Hindlimb muscle (tissue), 1 donor: ENCODE measurements around the gene FNBP1. TPM values are rescaled to one million over a fixed set of nuclear protein-coding genes. Genes with fewer than 3 reads are reported as not detected.
"Not testable (repeated sequence)": the region's sequence is repeated elsewhere in the genome, so short reads cannot be mapped to it uniquely, and the experiment has no call there.

Experiments used
- DNase-seq: peaks from one replicate; pipeline ENCODE4 v3.0.0-alpha.2; 2013
- polyA plus RNA-seq: library from polyadenylated mRNA; unstranded; fragments of 120-200 nt; gene quantifications from one replicate; pipeline ENCODE4 v1.2.1, GENCODE V29; 2013; ENCODE audit not compliant: insufficient read length

The FNBP1 gene
- polyA plus RNA-seq, 1 donor, result 19.8 TPM

DNA sequence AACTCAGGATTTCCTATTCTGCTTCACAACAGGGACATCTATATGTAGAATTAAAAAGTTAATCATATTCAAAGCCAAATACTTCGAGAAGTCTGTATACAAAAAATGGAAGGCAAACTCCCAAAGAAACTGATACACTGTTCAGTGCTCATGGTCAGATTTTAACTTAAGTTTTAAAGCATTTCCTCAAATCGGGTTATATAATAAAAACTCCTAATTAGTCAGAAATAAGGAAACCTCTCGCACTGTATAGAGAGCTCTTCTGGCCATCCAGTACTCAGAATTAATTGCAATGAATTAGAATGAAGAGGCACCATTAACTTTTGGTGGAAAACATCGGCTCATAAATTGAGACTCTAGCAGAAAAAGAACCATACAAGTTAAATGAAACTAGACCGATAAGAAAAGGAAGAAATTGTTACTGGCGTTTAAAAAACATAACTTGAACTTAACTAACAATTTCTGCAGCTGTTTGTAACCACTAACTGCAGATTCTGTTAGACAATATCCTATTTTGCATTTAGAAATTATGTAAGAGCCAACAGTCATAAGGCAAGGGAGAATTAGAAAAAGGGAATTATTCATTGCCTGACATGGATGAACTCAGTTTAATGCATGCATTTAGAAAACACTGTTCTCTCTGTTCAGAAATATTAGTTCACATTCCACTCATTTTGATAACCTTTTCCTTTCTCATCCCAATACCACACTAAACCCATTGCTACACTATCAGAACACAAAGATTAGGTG lies 96.6 kb downstream of the FNBP1 start:
- no peak for DNase-seq

DNA sequence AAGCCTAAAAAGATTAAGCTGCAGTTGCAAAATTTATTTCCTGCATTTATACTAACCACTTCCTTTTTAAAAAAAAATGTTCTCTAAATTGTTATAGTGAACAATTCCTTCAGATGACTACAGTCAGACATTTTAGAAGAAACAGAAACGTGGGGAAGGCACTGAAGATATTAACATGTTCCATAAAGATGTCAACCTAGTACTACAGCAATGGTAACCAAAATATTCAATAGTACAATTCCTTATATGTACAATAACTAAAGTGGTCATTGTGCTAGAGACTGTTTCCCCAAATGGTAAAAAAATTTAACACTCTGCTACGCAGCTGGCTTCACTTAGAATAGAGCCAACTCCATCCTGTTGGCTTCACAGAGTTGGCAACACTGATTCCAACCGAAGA lies 97.7 kb downstream of the FNBP1 start:
- no peak for DNase-seq

DNA sequence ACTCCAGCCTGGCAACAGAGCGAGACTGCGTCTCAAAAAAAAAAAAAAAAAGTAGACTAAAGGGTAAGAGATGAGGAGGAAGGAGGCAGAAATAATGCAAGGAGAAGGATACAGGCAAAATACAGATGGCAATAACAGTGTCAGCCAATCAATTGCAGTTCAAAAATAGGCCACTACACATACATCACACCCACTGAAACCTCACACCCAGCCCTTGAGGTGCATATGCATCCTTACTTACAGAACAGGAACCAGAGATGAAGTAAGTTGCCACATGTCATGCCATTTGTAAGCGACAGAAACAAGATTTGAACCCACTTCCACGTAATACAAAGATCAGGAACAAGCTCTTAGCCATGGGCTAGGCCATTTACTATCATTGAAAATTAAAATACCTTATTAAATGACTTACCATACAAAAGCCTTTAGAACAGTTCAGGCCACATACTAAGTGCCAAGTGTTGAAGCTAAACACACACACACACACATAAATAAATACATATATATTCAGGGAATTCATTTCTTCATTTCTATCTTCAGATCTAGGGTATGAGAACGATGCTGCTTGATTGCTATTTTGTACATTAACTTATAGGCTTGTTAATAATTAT lies 98.4 kb downstream of the FNBP1 start:
- no peak for DNase-seq

DNA sequence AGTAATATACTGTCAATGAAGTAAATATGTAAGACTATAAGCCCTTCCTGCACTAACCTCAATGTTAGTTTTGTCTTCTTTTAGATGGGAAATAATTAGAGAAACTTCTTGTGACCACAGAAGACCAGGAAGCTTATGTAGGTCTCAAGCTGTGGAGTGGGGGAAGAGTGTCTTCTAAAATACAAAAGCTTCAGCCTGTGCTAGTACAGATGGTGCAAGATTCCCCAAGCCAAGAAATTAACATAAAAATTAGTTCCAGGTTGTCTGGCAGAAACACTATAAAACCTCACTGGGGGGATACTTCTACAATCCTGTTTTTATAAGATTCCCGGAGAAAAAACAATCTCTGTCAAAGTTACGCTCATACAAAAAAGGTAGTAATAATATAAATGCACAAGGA lies 103.6 kb downstream of the FNBP1 start:
- no peak for DNase-seq

DNA sequence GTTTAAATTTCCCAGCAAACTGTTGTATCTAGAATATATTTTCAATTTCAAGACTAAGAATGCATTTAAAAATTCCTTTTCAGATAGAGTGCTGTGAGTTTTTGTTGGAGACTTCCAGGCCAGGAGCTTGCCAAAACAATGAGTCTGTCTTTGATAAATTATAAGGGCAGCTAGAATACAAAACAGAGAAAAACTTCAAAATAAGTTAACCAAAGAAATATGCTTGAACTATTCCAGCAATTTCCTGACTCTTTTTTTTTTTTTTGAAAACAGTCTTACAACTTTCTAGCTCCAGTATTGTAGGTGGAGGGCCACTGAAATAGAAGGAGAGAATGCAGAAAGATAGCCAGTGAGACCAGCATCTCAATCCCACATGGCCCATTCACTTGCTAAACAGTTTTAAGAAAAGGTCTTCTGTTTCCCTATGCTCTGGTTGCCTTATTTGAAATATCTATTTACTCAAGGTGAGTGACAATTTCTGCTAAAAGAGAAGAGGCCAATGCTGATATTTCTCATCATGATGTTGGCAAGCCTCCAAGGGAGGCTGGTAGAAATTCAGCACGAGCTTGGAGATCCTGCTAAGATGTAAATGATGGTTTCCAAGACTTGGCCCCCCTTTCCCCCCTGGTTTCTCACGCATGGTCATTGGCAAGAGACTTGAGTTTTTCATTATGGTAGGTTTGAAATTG lies 104.6 kb downstream of the FNBP1 start:
- peak; percentile 29 for DNase-seq

GRCh38 chr9:129937879-129938278 lies 105.1 kb downstream of the FNBP1 start:
- not testable (repeated sequence) for DNase-seq

DNA sequence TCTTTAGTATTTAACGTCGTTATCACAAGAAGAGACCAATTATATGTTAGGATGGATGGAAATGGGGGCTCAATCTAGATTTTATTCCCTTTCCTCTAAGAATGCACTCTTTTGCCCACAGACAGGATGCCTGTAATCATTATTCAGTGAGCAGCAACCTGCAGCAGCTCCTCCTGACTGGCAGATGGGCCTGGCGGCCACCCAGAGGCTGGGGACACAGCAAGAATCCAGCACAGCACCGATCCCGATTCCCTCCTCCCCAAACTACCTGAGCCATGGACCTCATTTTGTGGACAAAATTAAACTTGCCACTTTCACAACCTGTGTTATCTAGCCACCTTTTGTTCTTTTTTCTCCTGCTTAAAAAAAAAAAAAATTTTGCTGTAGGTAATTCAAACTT lies 106.8 kb downstream of the FNBP1 start:
- no peak for DNase-seq

DNA sequence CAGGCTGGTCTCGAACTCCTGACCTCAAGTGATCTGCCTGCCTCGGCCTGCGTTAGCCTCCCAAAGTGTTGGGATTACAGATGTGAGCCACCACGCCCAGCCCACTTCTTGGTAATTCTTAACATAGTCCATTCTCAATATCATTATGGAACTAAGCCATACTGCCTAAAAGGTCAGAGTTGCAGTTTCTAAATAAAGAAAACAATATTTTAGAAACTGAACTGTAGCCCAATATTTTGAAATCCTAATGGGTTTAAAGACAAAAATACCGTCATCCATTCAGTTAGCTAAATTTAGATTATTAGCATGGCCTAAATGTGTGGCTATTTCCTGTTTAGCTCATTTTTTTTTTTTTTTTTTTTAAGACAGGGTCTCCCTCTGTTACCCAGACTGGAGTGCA lies 108.2 kb downstream of the FNBP1 start:
- DNase-seq, result no peak

DNA sequence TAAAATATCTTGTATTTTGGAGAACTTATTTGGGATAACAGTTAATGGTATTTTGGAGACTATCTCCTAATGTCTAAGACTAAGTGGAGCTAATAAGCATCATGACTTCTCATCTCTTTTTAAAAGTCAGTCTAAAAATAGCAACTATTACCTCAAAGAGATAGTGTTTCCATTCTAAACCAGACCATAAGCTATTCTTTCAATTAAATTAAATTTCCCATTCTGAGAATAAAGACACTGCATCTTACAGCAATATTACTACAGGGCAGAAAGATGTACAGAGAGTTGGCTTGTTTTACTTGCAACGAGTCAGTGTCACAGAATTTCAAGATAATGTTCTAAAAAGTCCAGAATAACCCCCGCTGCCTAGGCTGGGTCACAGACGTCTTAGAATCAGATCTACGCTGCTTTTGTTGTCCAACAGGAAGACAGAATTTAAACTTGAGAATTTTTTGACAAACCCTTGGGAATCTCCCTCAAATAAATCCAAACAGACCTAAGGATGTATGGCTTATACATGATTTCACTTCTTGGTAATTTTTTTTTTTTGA lies 108.9 kb downstream of the FNBP1 start:
- DNase-seq, result peak; percentile 24

DNA sequence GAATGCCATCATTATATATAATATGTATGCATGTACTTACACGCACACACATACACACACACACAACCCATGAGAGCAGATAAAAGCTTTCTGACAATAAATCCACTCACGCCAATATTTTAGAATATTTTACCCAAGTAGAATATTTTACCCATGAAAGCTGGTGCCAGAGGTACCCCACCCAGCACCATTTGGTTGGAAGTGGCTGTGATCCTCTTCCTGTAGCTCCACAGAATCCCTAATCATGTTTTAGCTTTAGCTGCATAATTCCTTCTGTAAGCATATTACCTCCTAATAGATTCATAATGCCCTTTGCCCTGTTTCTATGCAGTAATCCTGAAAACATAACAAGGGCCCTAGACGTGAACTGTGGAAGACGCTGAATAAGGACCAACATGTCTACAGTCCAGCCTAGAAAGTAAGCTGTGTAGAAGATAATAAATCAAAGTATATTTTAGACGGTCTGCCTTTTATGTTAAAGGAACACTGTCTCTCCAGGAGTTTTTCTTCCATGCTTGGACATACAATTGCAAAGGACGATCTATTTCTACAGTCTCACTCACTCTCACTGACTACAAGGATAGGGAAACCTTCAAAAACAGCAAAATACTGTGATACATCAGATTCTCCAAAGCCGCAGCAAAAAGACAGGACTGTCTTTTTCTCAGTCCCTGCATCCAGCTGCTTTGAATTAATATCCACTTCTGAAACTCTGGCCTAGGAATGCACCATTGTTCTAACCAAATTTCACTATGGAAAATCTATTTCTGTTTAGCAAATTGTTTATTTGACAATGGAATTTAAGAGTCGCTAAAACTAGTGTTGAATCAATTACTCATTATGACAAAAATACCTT lies 109.6 kb downstream of the FNBP1 start:
- DNase-seq, result peak; percentile 37

DNA sequence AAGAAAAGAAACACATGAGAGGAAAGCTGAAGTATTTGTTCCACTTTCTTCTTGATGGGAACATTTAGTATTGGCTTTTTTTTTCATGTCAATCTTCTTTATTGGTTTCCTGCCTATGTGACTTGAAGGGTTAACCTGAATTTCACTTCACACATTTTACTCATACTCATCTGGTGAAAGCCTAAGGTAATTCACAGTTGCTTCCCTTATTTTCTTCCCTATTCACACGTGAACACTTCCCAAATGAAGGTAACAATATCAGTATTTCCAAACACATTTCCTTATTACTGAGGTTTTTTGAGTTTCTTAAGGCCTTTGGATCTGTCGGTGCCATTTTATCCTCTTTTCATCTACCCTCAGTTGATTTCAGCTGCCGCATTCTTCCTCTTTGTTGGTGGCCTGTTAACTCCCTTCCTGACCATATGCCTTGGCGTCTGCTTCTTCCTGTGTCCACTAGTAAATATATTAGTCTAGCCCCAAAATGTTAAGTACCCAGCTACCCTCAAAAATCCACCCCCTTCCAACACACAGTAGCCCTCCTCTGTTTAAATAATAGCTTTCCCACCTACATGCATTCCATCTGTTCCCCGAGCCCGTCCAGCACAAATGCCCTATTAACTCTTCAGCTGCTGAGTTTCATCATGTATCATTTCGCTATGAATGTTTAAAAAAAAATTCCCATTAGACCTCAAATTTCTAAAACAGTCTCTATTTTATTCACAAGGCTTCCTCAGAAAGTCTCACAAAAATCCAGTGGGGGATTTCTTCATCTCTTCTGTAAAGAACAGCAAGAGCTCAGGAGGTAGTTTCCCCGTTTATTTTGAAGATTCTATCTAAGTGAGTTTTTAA lies 110.5 kb downstream of the FNBP1 start:
- DNase-seq, result peak; percentile 22

DNA sequence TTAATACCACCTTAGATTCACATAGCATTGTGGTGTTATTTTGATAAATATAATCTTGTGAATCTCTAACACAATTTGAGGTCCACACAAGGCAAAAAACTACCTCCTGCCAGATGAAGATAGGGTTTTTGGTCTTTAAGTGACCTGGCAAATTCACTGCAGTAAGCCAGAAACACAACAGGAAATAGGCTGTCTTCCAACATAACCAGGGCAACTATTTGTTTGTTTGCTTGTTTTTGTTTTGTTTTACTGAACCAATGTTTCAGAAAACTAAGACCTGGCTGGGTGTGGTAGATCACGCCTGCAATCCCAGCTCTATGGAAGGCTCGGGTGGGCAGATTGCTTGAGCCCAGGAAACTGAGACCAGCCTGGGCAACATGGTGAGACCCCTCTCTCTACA lies 112.2 kb downstream of the FNBP1 start:
- no peak for DNase-seq

DNA sequence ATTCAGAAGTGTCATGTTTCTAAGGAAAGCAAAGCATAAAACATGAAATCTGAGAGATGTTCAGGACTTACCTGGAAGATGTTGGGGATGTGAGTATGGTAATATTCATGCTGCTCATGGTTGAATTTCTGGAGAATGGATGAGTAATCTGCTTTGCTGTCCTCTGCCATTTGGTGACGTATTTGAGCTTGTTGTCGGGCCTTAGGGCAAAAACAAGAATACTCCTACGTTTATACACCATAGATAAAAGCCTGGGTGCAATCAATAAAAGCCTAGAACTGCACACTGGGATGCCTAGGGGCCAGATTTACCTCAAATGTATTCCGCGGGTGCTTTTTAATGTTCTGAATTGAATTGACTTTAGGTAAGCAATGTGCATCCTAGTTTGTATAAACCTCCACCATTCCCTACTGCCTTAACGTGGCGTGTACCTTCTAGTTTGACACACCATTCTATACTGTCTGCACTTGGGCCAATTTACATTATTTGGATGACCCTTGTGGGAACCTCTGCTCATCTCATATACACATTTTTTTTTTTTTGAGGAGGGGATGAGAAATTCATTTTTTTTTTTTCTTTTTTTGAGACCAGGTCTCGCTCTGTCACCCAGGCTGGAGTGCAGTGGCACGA lies 113.4 kb downstream of the FNBP1 start:
- DNase-seq, result no peak

- DNase-seq, result no peak
These were observed 119.4 kb downstream of the FNBP1 start for GRCh38 chr9:129923589-129923988.

GRCh38 chr9:129921905-129922304 lies 121.1 kb downstream of the FNBP1 start:
- DNase-seq, result no peak

- DNase-seq, result no peak
These were observed 123.1 kb downstream of the FNBP1 start for GRCh38 chr9:129919841-129920240.

DNA sequence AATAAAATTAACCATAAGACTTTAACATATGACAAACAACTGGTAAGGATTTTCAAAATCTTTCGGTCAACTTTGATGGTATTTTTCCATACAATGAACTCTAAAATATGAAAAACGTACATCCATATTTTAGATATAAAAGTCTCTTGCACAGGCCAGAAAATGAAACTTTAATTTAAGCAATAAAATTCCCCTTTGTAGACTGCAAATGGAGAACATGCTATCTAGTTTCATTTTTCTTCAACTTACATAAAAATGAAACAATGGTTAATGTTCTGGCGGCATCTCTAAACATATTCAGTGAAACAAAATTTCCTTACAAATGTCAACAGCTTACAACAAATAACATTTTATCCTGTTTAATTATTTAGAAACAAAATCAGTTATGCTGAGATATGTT lies 123.7 kb downstream of the FNBP1 start:
- no peak for DNase-seq

DNA sequence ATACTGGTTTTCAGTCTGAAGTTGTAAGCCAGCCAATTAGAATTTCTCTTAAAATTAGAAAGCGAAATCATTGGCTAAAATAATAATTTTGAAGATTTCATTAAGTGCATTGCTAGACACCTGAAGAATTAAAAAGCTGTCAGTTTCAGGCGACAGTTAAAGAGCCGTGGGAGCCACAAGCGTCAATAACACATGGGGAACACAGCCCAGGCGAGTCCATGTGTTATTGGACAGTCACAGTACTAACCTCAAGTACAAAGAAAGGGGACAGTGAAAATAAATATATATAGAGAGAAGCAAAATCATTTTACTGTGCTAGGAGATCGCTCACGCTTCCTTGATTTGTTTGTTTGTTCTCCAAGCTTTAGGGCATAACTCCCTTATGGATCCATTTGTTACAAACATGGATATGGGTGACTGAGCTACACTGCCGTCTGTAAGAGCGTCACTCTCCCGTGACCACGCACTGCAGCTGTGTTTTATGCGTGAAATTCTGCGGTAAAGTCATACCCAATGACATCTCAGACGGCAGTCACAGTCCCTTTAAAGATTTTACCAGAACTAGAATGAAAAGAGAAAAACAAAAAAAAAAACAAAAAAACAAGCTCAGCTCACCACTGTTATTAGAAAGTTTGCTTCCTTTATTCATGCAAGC lies 124.6 kb downstream of the FNBP1 start:
- no peak for DNase-seq

- DNase-seq, result no peak
These were observed 126.3 kb downstream of the FNBP1 start for GRCh38 chr9:129916707-129917106.

- DNase-seq, result no peak
These were observed 128.9 kb downstream of the FNBP1 start for GRCh38 chr9:129914051-129914450.
